Stimulated activated CD8-positive, alpha-beta memory T cell treated with anti-CD3 and anti-CD28 coated beads, Interleukin-12 subunit alpha, Interleukin-12 subunit beta, amount 100 ng/mL, for 24 hours (primary cell): Measurements from ENCODE around the gene ABLIM3.
"Not testable (repeated sequence)": the region's sequence is repeated elsewhere in the genome, so short reads cannot be mapped to it uniquely, and the experiment has no call there.

Experiments
- DNase-seq: peaks from one replicate; pipeline ENCODE4 v3.0.0-alpha.2; 2020; ENCODE audit errors: extremely low read depth

The ABLIM3 gene

GRCh38 chr5:149256451-149256850 is 115.2 kb downstream of the ABLIM3 start:
- no peak for DNase-seq

GRCh38 chr5:149257131-149257530 is 115.8 kb downstream of the ABLIM3 start:
- no peak for DNase-seq

- DNase-seq = no peak
These were observed 116.8 kb downstream of the ABLIM3 start for GRCh38 chr5:149257889-149258705.

GRCh38 chr5:149260761-149261160 is 119.5 kb downstream of the ABLIM3 start:
- DNase-seq = no peak

- no peak for DNase-seq
These were observed 120.0 kb downstream of the ABLIM3 start for GRCh38 chr5:149261246-149261645.

- DNase-seq = no peak
These were observed 121.0 kb downstream of the ABLIM3 start for GRCh38 chr5:149262315-149262714.

- DNase-seq = no peak
These were observed 123.3 kb downstream of the ABLIM3 start for GRCh38 chr5:149264439-149265067.

GRCh38 chr5:149265068-149265465 is 123.8 kb downstream of the ABLIM3 start:
- DNase-seq = no peak

- no peak for DNase-seq
These were observed 124.3 kb downstream of the ABLIM3 start for GRCh38 chr5:149265597-149265996.

GRCh38 chr5:149267241-149267973 is 126.1 kb downstream of the ABLIM3 start:
- no peak for DNase-seq

- no peak for DNase-seq
These were observed 127.8 kb downstream of the ABLIM3 start for GRCh38 chr5:149268928-149269557.

GRCh38 chr5:149271195-149271715 is 130.0 kb downstream of the ABLIM3 start:
- no peak for DNase-seq

GRCh38 chr5:149271716-149272563 is 130.6 kb downstream of the ABLIM3 start, which contains the start of gene AFAP1L1:
TSS of gene AFAP1L1 (plus strand) at chr5:149271859. CDS start at chr5:149271969, 110 bp downstream.
- DNase-seq = no peak

- DNase-seq = not testable (repeated sequence)
These were observed 131.5 kb downstream of the ABLIM3 start for GRCh38 chr5:149272781-149273180.

GRCh38 chr5:149273237-149273636 is 131.9 kb downstream of the ABLIM3 start:
- no peak for DNase-seq

GRCh38 chr5:149273950-149274349 is 132.7 kb downstream of the ABLIM3 start:
- DNase-seq = no peak

GRCh38 chr5:149274939-149275338 is 133.6 kb downstream of the ABLIM3 start:
- DNase-seq = no peak

- no peak for DNase-seq
These were observed 136.5 kb downstream of the ABLIM3 start for GRCh38 chr5:149277801-149278200.

- DNase-seq = no peak
These were observed 137.3 kb downstream of the ABLIM3 start for GRCh38 chr5:149278451-149279210.

GRCh38 chr5:149279661-149280060 is 138.4 kb downstream of the ABLIM3 start:
- no peak for DNase-seq
